Stimulated activated CD4-positive, alpha-beta T cell treated with anti-CD3 and anti-CD28 coated beads, Interleukin-1b, Interleukin-23, amount 100 ng/mL, for 1 hour (primary cell): ENCODE data around the gene GAGE12E.
"Not testable (repeated sequence)": the region's sequence is repeated elsewhere in the genome, so short reads cannot be mapped to it uniquely, and the experiment has no call there.

ENCODE experiments used
- DNase-seq, 2 donors: peaks; one replicate each; pipeline ENCODE4 v3.0.0-alpha.2; 2020; ENCODE audit warnings: low read depth in 2 of 2

The GAGE12E gene

GRCh38 chrX:49550989-49551388, at the start of gene GAGE12E:
GAGE12E (plus strand) TSS chrX:49551289; CDS start chrX:49552444, 1,155 bp downstream.
- not testable (repeated sequence) for DNase-seq

GRCh38 chrX:49531877-49532276, 19.2 kb upstream of the GAGE12E start, which contains the start of gene GAGE12C:
GAGE12C (plus strand) TSS chrX:49532177; CDS start chrX:49533332, 1,155 bp downstream.
- not testable (repeated sequence) for DNase-seq

GRCh38 chrX:49541433-49541832, 9.7 kb upstream of the GAGE12E start, which contains the start of gene GAGE12D:
GAGE12D (plus strand) TSS chrX:49541733; CDS start chrX:49542888, 1,155 bp downstream.
- DNase-seq: not testable (repeated sequence)

- DNase-seq: not testable (repeated sequence)
Observed at GRCh38 chrX:49560542-49560941, 9.5 kb downstream of the GAGE12E start, which contains the start of gene GAGE12F. GAGE12F (plus strand) TSS chrX:49560842; CDS start chrX:49561997, 1,155 bp downstream.

GRCh38 chrX:49568728-49569127, 17.6 kb downstream of the GAGE12E start:
- DNase-seq: not testable (repeated sequence)

GRCh38 chrX:49569152-49569551, 18.1 kb downstream of the GAGE12E start:
- DNase-seq: not testable (repeated sequence)

GRCh38 chrX:49570100-49570499, 19.0 kb downstream of the GAGE12E start, which contains the start of gene GAGE12G:
GAGE12G (plus strand) TSS chrX:49570400; CDS start chrX:49571555, 1,155 bp downstream.
- not testable (repeated sequence) for DNase-seq

GRCh38 chrX:49579649-49580048, 28.6 kb downstream of the GAGE12E start, which contains the start of gene GAGE12H:
GAGE12H (plus strand) TSS chrX:49579949; CDS start chrX:49581104, 1,155 bp downstream.
- not testable (repeated sequence) for DNase-seq

GRCh38 chrX:49589196-49589595, 38.1 kb downstream of the GAGE12E start, which contains the start of gene GAGE2A:
GAGE2A (plus strand) TSS chrX:49589496; CDS start chrX:49590651, 1,155 bp downstream.
- DNase-seq: not testable (repeated sequence)

GRCh38 chrX:49589769-49590478, 38.8 kb downstream of the GAGE12E start:
- DNase-seq: not testable (repeated sequence)

- not testable (repeated sequence) for DNase-seq
Observed at GRCh38 chrX:49590488-49590887, 39.4 kb downstream of the GAGE12E start.

GRCh38 chrX:49598720-49599119, 47.6 kb downstream of the GAGE12E start, which contains the start of gene GAGE1:
GAGE1 (plus strand) TSS chrX:49599020; CDS start chrX:49600175, 1,155 bp downstream.
- DNase-seq: not testable (repeated sequence)
